GM10847 (cell line): ENCODE data around the gene NRTN.

Source experiments
- POLR2A ChIP-seq: IDR thresholded peaks from 2 replicates; pipeline ENCODE4 v1.6.1; 2011; ENCODE audit not compliant: insufficient read length; ENCODE audit errors: extremely low read depth

Gene NRTN

DNA sequence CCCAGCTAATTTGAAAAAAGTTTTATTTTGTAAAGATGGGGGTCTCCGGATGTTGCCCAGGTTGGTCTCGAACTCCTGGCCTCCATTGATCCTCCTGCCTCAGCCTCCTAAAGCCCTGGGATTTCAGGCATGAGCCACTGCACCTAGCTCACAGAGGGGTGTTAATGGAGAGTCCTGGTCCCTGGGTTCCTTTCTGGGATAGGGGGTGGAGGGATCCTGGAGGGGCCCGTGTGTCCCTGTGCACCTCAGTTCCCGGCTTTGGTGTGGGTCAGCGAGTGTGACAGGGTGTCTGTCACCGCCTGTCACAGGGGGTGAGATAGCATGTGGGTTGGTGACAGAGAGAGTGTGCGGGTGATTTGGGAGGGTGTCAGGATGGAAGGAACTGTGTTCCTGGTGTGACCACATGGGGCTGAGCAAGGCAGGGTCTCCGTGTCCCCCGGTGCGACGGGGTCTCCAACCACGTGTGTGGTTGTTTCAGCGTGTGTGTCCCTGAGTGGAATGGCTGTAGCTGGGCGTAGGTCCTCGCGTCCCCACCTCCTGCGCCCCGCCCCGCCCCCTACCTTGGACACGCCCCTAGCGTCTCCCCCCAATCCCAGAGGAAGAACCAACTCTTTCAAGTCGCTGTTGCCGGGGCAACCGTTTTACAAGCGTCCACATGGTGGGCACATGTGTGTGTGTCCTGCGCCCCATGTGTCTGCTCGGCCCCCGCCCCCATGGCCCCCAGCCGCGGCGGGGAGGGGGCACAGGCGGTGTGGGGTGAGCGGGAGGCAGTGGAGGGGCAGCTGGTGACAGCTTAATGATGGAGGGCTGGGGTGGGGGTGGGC is 2.9 kb upstream of the NRTN start:
- TF ChIP-seq POLR2A: no peak

DNA sequence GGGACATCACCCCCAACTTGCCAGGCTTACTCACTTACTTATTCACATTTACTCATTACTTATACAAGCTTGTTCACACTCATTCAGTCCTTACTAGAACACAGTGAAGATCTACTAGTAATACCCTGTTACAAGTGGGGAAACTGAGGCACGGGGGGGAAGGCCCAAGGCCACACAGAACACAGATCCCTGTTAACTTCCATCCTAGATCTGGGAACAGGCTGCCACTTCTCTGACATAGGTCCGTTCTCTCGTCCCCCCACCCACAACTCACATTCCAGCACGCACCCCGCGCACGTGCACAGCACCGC is 1.5 kb upstream of the NRTN start:
- no peak for TF ChIP-seq POLR2A

DNA sequence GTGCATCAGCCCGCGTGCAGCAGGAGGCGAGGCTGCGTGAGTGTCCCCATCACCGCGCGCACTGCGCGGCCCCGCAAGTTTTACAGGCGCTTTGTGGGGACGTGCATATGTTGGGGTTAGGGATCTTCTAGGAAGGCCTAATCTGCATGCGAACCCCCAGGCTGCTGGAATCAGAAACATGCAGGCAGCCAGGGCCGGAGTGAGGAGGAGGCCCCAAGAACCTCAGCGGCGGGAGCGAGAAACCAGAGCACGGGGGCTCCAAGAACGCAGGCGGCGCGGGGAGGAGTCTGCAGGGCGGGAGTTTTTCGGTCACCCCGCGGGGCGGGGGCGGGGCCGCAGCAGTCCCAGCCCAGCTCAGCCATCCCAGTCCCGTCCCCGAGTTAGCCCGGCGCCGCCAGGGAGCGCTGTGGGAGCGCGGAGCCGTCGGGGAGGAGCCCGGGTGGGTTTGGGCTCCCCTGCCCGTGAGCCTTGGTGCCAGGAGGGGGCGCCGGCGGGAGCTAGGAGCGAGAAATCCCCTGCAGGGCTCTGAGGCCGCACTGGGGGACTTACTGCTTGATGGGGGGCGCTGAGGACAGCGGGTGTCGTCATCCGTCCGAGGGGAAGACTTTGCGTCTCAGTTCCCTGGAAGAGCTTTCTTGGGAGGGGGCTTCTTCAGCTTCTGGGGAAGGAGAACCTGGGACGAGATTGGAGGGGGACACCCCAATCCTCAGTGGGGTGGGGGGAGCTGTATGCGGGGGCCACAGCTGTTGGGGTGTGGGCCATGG is 933 bp upstream of the NRTN start:
- no peak for TF ChIP-seq POLR2A

DNA sequence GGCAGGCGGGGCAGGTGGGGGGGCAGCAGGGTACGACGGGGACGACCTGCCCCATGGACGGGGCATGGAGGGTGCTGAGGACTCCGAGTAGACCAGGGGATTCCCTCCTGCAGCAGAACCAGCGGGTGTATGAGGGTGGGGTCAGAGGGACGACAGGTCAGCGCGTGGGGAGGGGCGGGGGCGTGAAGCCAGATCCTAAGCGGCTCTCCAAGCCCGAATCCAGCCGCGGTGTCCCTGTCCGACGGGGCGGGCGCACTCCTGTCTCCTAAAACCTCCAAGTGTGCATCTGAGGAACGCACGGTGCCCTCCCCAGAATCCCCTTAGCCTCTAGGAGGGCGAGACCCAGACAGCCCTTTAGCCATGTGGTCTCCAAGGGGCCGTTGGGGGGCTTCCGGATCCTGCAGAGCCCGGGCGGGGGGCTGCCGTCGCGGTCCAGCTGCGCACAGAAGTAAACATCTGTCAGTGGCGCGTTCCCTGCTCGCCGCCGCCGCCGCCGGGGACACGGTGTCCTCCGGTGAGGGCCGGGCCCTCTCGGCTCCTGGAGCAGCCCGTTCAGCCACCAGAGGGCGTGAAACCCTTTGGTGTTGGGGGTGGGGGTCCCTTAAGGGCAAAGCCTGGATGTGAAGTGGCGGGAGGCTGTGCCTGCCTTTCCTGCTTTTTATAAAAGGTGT is 730 bp downstream of the NRTN start:
- no peak for TF ChIP-seq POLR2A

DNA sequence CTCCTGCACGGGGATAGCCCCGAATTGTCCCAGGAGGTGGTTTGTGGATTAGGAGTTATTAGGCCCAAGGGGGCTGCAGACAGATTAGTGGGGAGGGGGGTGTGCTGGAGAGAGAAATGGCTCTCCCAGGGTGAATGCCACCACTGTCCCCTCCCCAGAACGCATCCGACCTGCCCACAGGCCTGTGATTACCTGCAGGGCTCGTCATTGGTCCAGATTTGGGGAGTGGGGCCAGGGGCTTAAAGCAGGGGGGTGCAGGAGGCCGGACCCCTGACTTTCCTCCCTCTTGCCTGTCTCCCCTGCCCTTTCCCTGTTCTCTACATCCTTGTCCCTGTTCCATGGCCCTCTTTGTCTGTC is 1.2 kb downstream of the NRTN start:
- no peak for TF ChIP-seq POLR2A

DNA sequence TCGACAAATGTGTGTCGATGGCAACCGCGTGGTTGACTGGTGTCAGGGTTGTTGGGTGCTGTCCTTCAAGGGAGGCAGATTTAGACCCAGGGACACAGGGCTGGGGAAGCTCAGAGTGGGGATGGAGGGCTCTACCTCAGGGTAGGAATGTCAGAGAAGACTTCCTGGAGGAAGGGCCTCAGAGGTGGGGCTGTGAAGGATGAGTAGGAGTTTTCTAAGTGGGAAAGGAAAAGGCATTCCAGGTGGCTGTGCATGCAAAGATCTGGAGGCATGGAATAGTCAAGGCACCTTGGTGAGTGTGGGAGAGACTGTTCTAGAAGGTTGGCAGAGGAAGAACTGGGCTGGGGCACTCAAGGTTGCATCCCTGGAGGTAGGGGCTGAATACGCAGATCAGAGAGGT is 2.0 kb downstream of the NRTN start:
- TF ChIP-seq POLR2A: no peak

DNA sequence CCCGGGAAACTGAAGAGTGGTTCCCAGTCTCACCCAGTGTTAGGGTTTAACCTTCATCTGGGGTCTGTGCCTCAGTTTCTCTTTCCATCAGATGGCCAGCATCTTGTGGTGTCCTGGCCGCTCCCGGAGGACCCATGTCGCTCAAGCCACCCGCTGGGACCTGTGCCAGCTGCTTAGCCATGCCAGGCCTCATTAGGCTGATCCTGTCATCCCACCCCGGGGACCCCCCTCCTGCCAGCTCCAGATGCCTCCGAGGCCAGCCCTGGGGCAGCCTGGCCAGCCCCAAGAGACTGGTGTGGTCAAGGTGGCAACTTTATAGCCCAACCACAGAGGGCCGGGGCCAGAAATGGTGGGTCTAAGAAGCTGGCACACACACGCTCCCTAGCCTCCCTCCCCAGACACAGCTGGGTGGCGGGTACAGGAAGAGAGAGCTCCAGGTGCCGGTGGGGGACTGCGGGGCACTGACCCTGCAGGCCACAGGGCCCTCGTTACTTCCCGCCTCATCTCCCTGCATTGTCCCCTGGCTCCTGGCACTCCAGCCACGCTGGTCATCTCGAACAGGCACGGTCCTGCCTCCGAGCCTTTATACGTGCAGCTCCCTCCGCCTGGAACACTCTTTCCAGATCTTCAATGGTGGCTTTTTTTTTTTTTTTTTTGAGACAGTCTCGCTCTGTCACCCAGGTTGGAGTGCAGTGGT is 3.4 kb downstream of the NRTN start:
- no peak for TF ChIP-seq POLR2A

DNA sequence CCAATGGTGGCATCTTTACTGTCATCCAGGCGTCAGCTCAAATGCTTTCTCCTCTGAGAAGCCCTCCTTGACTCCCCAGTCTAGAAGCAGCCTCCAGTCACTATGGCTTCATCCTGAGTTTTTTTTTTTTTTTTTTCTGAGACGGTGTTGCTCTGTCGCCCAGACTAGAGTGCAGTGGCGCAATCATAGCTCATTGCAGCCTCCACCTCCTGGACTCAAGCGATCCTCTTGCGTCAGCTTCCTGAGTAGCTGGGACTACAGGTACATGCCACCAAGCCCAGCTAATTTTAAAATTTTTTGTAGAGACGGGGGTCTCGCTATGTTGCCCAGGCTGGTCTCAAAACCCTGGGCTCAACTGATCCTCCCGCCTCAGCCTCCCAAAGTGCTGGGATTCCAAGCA is 4.2 kb downstream of the NRTN start:
- no peak for TF ChIP-seq POLR2A

DNA sequence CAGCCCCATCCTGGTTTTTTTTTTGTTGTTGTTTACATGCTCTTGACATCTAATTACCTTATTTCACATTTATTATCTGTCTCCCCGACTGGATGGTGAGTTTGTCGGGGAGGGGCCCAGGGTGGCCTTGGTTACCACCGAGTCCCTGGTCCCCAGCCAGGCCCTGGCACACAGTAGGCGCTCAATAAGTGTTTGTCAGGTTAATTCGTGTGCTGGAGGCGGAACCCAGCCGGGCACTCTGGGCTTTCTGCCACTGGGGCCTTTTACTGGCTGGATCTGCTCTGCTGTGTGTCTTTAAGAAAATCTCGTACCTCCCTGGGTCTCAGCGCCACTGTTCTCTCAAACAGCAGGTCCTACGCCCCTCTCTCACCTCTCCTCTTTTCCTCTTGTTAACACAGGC is 4.6 kb downstream of the NRTN start:
- TF ChIP-seq POLR2A: no peak

DNA sequence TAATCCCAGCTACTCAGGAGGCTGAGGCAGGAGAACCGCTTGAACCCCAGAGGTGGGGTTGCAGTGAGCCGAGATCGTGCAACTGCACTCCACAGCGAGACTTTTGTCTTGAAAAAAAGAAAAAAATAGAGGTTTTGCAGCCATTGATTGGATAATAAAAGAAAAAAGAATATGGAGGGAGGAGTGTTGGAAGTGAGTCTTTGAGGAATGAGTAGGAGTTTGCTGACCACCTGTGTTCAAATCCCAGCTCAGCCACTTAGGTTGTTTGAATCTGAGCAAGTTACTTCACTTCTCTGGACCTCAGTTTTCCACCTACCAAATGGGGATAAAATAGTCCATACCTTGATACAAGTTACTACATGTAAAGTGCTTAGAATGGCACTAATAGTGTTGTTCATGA is 6.2 kb downstream of the NRTN start:
- TF ChIP-seq POLR2A: no peak

DNA sequence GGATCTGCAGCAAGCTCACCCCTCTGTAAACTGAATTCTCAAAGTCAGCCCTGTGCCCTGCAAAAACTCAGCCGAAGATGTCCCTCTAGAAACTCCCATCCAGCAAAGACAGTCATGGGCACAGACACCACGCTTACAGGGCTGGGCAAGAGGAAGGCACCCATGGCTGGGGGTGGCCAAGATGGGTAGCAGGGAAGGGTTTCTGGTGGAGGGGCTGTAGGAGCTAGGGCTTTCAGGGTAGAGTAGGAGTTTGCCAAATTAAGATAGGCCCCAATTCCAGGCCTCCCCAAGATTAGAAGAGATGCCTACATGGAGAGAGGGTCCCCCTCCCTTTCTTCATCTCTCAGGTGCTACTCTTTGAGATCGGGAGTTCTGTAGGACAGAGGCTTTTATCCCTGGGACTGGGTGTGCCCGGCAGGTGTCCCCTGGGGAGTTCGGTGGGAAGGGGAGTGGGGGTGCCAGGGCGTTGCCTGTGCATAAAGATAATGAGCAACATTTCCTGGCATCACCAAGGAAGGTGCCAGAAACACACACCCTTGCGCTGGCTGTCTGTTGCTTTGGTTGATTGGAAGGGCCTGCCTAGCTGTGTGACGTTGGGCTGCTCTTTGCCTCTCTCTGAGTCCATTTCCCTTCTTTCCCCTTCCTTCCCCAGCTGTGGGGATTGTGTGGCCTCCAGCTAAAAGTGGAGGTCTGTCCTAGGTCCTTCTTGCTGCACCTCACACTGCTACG is 9.4 kb downstream of the NRTN start:
- TF ChIP-seq POLR2A: no peak

DNA sequence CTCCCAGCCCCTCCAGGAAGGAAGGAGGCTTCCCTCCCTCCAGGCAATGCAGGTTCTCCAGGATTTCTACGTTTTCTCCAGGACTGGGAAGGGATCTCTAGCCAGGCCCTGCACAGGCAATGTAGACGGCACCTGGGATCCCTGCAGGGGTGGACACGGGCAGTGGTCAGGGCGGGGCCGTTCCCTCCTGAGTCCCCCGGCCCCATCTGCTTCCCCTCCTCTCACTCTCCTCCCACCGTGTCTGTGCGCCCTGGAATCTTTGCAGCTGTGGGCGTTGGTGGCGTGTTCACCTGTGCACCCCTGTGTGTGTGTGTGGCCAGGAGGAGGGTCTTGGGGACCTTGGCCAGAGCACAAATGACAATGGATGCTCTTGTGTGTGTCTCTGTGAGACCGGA is 10.0 kb downstream of the NRTN start:
- no peak for TF ChIP-seq POLR2A

DNA sequence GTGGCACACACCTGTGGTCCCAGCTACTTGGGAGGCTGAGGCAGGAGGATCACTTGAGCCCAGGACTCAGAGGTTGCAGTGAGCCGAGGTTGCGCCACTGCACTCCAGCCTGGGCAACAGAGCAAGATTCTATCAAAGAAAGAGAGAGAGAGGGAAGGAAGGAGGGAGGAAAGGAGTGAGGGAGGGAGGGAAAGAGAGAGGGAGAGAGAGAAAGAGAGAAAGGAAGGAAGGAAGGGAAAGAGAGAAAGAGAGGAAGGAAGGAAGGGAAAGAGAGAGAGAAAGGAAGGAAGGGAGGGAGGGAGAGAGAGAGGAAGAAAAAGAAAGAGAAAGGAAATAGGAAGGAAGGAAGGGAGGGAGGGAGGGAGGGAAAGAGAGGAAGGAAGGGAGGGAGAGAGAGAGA is 12.4 kb downstream of the NRTN start:
- no peak for TF ChIP-seq POLR2A

DNA sequence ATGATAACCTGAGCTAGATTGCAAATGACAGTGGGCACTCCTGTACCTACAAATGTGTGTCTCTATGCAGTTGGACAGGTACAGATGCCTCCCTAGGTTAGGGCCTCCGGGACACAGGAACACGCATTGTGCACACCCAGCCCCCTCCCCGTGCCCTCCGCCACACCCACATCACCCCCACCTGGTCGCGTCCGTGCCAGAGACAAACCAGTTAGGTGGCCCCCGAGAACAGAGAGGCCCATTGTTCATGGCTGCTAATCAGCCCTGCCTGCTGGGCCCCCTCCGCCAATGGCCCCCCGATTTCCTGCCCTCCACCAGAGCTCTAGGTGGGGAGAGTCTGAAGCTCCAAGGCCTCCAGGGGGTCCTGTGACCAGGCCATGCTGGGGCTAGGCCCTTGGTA is 13.7 kb downstream of the NRTN start:
- no peak for TF ChIP-seq POLR2A

DNA sequence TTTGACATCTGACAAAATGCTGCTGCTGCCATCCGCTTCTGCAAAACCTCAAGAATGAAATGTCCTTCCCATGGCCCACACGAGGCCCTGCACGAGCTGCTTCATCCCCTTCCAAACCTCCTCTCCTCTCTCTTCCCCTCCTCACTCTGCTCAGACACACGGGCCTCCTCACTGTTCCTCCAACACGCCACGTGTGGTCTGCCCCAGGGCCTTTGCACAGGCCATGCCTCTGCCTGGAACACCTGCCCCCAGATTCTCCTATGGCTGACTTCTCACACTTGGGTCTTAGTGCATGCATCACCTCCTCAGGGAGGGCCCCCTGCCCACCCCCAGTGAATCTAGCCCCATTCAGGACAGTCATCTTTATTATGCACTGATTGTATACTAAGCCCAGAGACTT is 15.9 kb downstream of the NRTN start:
- no peak for TF ChIP-seq POLR2A
